DMS79 (cell line): Measurements from ENCODE around the gene GNAI1.

Source experiments
- DNase-seq: peaks from one replicate; lab custom pipeline; 2025; lab: John Stamatoyannopoulos, UW

GNAI1 gene

GRCh38 chr7:80134536-80135308 lies at the start of gene GNAI1:
Gene GNAI1 (plus strand): TSS chr7:80134831. CDS start chr7:80135161, 330 bp downstream.
- peak; percentile 44 for DNase-seq

- DNase-seq, result no peak
Observed at GRCh38 chr7:80087051-80087770, 47.4 kb upstream of the GNAI1 start.

GRCh38 chr7:80087771-80088170 lies 46.9 kb upstream of the GNAI1 start:
- DNase-seq, result no peak

GRCh38 chr7:80088705-80089104 lies 45.9 kb upstream of the GNAI1 start:
- no peak for DNase-seq

GRCh38 chr7:80089366-80089765 lies 45.3 kb upstream of the GNAI1 start:
- no peak for DNase-seq

GRCh38 chr7:80093349-80093748 lies 41.3 kb upstream of the GNAI1 start:
- DNase-seq, result no peak

GRCh38 chr7:80095545-80095944 lies 39.1 kb upstream of the GNAI1 start:
- no peak for DNase-seq

GRCh38 chr7:80097756-80098155 lies 36.9 kb upstream of the GNAI1 start:
- DNase-seq, result no peak

- no peak for DNase-seq
Observed at GRCh38 chr7:80098795-80099194, 35.8 kb upstream of the GNAI1 start.

- no peak for DNase-seq
Observed at GRCh38 chr7:80100254-80100653, 34.4 kb upstream of the GNAI1 start.

- DNase-seq, result no peak
Observed at GRCh38 chr7:80105701-80106408, 28.8 kb upstream of the GNAI1 start.

- no peak for DNase-seq
Observed at GRCh38 chr7:80106498-80107113, 28.0 kb upstream of the GNAI1 start.

- DNase-seq, result no peak
Observed at GRCh38 chr7:80107278-80107677, 27.4 kb upstream of the GNAI1 start.

GRCh38 chr7:80110376-80110775 lies 24.3 kb upstream of the GNAI1 start:
- no peak for DNase-seq

GRCh38 chr7:80114159-80114558 lies 20.5 kb upstream of the GNAI1 start:
- no peak for DNase-seq

- DNase-seq, result no peak
Observed at GRCh38 chr7:80124526-80125264, 9.9 kb upstream of the GNAI1 start.

GRCh38 chr7:80127412-80128160 lies 7.0 kb upstream of the GNAI1 start:
- DNase-seq, result no peak

GRCh38 chr7:80128918-80129317 lies 5.7 kb upstream of the GNAI1 start:
- no peak for DNase-seq

GRCh38 chr7:80129785-80130184 lies 4.8 kb upstream of the GNAI1 start:
- no peak for DNase-seq

GRCh38 chr7:80131675-80132435 lies 2.8 kb upstream of the GNAI1 start:
- DNase-seq, result no peak
